Measurements from ENCODE around the gene APOH.

APOH gene

GRCh38 chr17:66228887-66229782, at the start of gene APOH:
TSS of gene APOH (minus strand) at chr17:66229415. CDS start at chr17:66229379, 36 bp downstream.
- no peak within 1 kb of the TSS for H3K4me3 ChIP-seq (ENCODE audit: control insufficient read depth, low read depth, low read length)
- TF ChIP-seq CTCF (conservative IDR thresholded peaks at IDR 0.05; ENCODE audit: control insufficient read depth, insufficient read depth, low read depth, low read length): no peak
- no peak for DNase-seq (ENCODE audit: low read depth)

GRCh38 chr17:66277191-66277590, 48.0 kb upstream of the APOH start:
- no peak overlapping the region for H3K4me3 ChIP-seq (ENCODE audit: control insufficient read depth, low read depth, low read length)
- TF ChIP-seq CTCF (conservative IDR thresholded peaks at IDR 0.05; ENCODE audit: control insufficient read depth, insufficient read depth, low read depth, low read length): no peak
- no peak for DNase-seq (ENCODE audit: low read depth)

- DNase-seq (ENCODE audit: low read depth): peak; percentile 64
- no peak for TF ChIP-seq CTCF (conservative IDR thresholded peaks at IDR 0.05; ENCODE audit: control insufficient read depth, insufficient read depth, low read depth, low read length)
- no peak overlapping the region for H3K4me3 ChIP-seq (ENCODE audit: control insufficient read depth, low read depth, low read length)
Measured at GRCh38 chr17:66276328-66276937, 47.2 kb upstream of the APOH start.

GRCh38 chr17:66275651-66276050, 46.4 kb upstream of the APOH start:
- DNase-seq (ENCODE audit: low read depth): peak; percentile 100
- no peak for TF ChIP-seq CTCF (conservative IDR thresholded peaks at IDR 0.05; ENCODE audit: control insufficient read depth, insufficient read depth, low read depth, low read length)
- no peak overlapping the region for H3K4me3 ChIP-seq (ENCODE audit: control insufficient read depth, low read depth, low read length)

- no peak for TF ChIP-seq CTCF (conservative IDR thresholded peaks at IDR 0.05; ENCODE audit: control insufficient read depth, insufficient read depth, low read depth, low read length)
- H3K4me3 ChIP-seq (ENCODE audit: control insufficient read depth, low read depth, low read length): no peak overlapping the region
- DNase-seq (ENCODE audit: low read depth): no peak
Measured at GRCh38 chr17:66273586-66273848, 44.3 kb upstream of the APOH start.

GRCh38 chr17:66272811-66273585, 43.8 kb upstream of the APOH start:
- H3K4me3 ChIP-seq (ENCODE audit: control insufficient read depth, low read depth, low read length): no peak overlapping the region
- peak; percentile 88 for DNase-seq (ENCODE audit: low read depth)
- no peak for TF ChIP-seq CTCF (conservative IDR thresholded peaks at IDR 0.05; ENCODE audit: control insufficient read depth, insufficient read depth, low read depth, low read length)

Data from fibroblast of mammary gland (primary cell).